GM18861 (cell line): ENCODE measurements around the gene FANCB.

Source experiments
- ATAC-seq: cut with Tn5 transposase; IDR thresholded peaks from one replicate; pipeline ENCODE4 v1.9.1; 2021; ENCODE audit not compliant: unreplicated experiment

Gene FANCB

GRCh38 chrX:14843666-14844065 is 29.2 kb downstream of the FANCB start:
- ATAC-seq = no peak

GRCh38 chrX:14837155-14837554 is 35.7 kb downstream of the FANCB start:
- no peak for ATAC-seq

- no peak for ATAC-seq
Observed at GRCh38 chrX:14832586-14832985, 40.3 kb downstream of the FANCB start.

- ATAC-seq = no peak
Observed at GRCh38 chrX:14832151-14832550, 40.7 kb downstream of the FANCB start.

- ATAC-seq = no peak
Observed at GRCh38 chrX:14829643-14830042, 43.2 kb downstream of the FANCB start.

- ATAC-seq = no peak
Observed at GRCh38 chrX:14826319-14826718, 46.5 kb downstream of the FANCB start.

- no peak for ATAC-seq
Observed at GRCh38 chrX:14825851-14826250, 47.0 kb downstream of the FANCB start.

- no peak for ATAC-seq
Observed at GRCh38 chrX:14819769-14820168, 53.1 kb downstream of the FANCB start.

- no peak for ATAC-seq
Observed at GRCh38 chrX:14817571-14817970, 55.3 kb downstream of the FANCB start.

- no peak for ATAC-seq
Observed at GRCh38 chrX:14802943-14803710, 69.7 kb downstream of the FANCB start.

GRCh38 chrX:14801136-14801535 is 71.7 kb downstream of the FANCB start:
- no peak for ATAC-seq

GRCh38 chrX:14798805-14799397 is 74.0 kb downstream of the FANCB start:
- ATAC-seq = no peak
